ENCODE results near the gene TMEM121B.

GRCh38 chr22:17115236-17115635 lies 5.9 kb downstream of the TMEM121B start:
- no peak for TF ChIP-seq CTCF (IDR thresholded peaks at IDR 0.05; ENCODE audit: low read length)
- no peak for TF ChIP-seq EZH2 (IDR thresholded peaks at IDR 0.05; ENCODE audit: borderline replicate concordance, low read length)
